ENCODE measurements around the gene IFNA10. TPM values are rescaled to one million over a fixed set of nuclear protein-coding genes. Genes with fewer than 3 reads are reported as not detected.
A peak's percentile ranks its signal among the peaks of the same experiment; 100 is the strongest.
"Not testable (repeated sequence)": the region's sequence is repeated elsewhere in the genome, so short reads cannot be mapped to it uniquely, and the experiment has no call there.

IFNA10 gene
- total RNA-seq (2014; rRNA removed; shearing (Covaris generic); ENCODE audit: low replicate concordance): not detected in 2 replicates

DNA sequence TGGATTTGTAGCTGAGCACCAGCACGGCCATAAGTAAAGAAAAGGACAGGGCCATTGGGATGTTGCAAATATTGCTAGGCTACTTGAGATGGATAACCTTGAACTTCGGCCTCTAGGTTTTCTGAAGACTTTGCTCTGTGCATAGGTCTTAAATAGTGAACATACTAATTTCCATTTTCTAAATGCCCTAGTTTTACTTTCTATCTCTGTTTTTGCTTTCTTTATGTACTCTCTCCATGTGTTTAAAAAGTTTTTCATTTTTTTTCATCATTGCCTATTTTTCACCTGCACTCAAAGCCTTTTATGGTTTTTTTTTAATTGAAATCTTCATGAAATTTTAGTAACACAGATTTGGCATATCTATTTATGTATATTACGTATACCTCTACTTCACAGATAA, at the start of gene IFNA10:
TSS of gene IFNA10 (minus strand) at position 101 of the 400 bp plus-strand sequence. CDS start at position 55, 46 bp downstream.
- in situ Hi-C loops (cut with HindIII; ENCODE audit: low pct_unique_long_range_greater_than_20kb, low sequenced_read_pairs); DNase-seq (ENCODE audit: low read depth): not testable (repeated sequence)

GRCh38 chr9:21255538-21256212, 48.7 kb upstream of the IFNA10 start:
- in situ Hi-C loops (cut with HindIII; ENCODE audit: low pct_unique_long_range_greater_than_20kb, low sequenced_read_pairs): no loop called here
- no peak for DNase-seq (ENCODE audit: low read depth)

- in situ Hi-C loops (cut with HindIII; ENCODE audit: low pct_unique_long_range_greater_than_20kb, low sequenced_read_pairs): no loop called here
- DNase-seq (ENCODE audit: low read depth): peak; percentile 19
Observed at GRCh38 chr9:21252721-21253547, 46.0 kb upstream of the IFNA10 start.

GRCh38 chr9:21251638-21252037, 44.7 kb upstream of the IFNA10 start:
- DNase-seq (ENCODE audit: low read depth): no peak
- in situ Hi-C loops (cut with HindIII; ENCODE audit: low pct_unique_long_range_greater_than_20kb, low sequenced_read_pairs): no loop called here

DNA sequence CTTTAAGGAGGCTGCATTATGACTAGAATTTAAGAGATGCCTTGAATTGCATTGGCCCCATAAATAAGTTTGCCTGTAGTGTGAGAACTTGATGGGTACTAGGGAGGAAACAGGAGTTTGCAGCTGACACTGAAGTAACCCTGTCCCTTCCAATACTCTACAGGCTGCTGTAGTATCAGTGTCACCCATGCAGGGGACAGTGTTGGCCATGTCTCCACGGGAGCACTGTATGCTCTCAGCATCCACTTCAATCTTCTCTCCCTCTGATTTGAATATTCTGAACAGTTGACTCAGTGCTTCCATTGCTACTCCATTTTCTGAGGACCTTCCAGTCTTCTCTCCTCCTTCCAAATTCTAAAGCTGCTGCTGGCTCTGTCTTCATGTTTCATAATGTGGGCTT, 44.2 kb upstream of the IFNA10 start:
- DNase-seq (ENCODE audit: low read depth): no peak
- in situ Hi-C loops (cut with HindIII; ENCODE audit: low pct_unique_long_range_greater_than_20kb, low sequenced_read_pairs): no loop called here

DNA sequence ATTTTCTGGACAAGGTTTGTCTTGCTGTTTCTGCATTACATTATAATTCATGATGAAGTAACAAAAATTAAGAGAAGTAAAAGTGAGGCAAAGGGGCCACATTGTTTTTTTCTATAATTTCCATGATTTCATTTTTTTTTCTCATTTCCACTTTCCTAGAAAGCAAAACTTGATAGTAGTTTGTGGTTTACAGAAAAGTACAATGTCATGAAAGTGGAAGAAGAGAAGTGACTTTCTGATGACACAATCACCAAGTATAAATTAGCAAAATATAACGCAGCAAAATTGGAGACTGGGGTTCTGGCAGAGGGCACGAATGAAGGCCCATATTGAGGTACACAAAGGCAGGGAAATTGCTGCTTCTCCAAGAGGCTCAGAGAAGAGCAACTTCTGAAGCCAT, 37.9 kb upstream of the IFNA10 start:
- in situ Hi-C loops (cut with HindIII; ENCODE audit: low pct_unique_long_range_greater_than_20kb, low sequenced_read_pairs): no loop called here
- DNase-seq (ENCODE audit: low read depth): no peak

- in situ Hi-C loops (cut with HindIII; ENCODE audit: low pct_unique_long_range_greater_than_20kb, low sequenced_read_pairs): no loop called here
- no peak for DNase-seq (ENCODE audit: low read depth)
Observed at GRCh38 chr9:21239911-21240310, 33.0 kb upstream of the IFNA10 start, which contains the start of gene IFNA14. TSS of gene IFNA14 (minus strand) at chr9:21240005. CDS start at chr9:21239935, 70 bp downstream.

- in situ Hi-C loops (cut with HindIII; ENCODE audit: low pct_unique_long_range_greater_than_20kb, low sequenced_read_pairs); DNase-seq (ENCODE audit: low read depth): not testable (repeated sequence)
Observed at GRCh38 chr9:21236360-21236714, 29.4 kb upstream of the IFNA10 start.

GRCh38 chr9:21235468-21236359, 28.8 kb upstream of the IFNA10 start:
- peak; percentile 19 for DNase-seq (ENCODE audit: low read depth)
- in situ Hi-C loops (cut with HindIII; ENCODE audit: low pct_unique_long_range_greater_than_20kb, low sequenced_read_pairs): not testable (repeated sequence)

- DNase-seq (ENCODE audit: low read depth): no peak
- in situ Hi-C loops (cut with HindIII; ENCODE audit: low pct_unique_long_range_greater_than_20kb, low sequenced_read_pairs): no loop called here
Observed at GRCh38 chr9:21234153-21234687, 27.3 kb upstream of the IFNA10 start.

- no peak for DNase-seq (ENCODE audit: low read depth)
- in situ Hi-C loops (cut with HindIII; ENCODE audit: low pct_unique_long_range_greater_than_20kb, low sequenced_read_pairs): no loop called here
Observed at GRCh38 chr9:21233258-21233657, 26.3 kb upstream of the IFNA10 start.

DNA sequence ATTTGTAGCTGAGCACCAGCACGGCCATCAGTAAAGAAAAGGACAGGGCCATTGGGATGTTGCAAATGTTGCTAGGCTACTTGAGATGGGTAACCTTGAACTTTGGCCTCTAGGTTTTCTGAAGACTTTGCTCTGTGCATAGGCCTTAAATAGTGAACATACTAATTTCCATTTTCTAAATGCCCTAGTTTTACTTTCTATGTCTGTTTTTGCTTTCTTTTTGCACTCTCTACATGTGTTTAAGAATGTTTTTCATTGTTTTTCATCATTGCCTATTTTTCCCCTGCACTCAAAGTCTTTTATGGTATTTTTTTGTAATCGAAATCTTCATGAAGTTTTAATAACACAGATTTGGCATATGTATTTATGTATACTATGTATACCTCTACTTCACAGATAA, 21.2 kb upstream of the IFNA10 start, which contains the start of gene IFNA17:
TSS of gene IFNA17 (minus strand) at position 101 of the 400 bp plus-strand sequence. CDS start at position 52, 49 bp downstream.
- in situ Hi-C loops (cut with HindIII; ENCODE audit: low pct_unique_long_range_greater_than_20kb, low sequenced_read_pairs): no loop called here
- no peak for DNase-seq (ENCODE audit: low read depth)

GRCh38 chr9:21217211-21217610, 10.3 kb upstream of the IFNA10 start, which contains the start of gene IFNA16:
TSS of gene IFNA16 (minus strand) at chr9:21217311. CDS start at chr9:21217305, 6 bp downstream.
- in situ Hi-C loops (cut with HindIII; ENCODE audit: low pct_unique_long_range_greater_than_20kb, low sequenced_read_pairs): not testable (repeated sequence)

GRCh38 chr9:21213411-21214326, 6.7 kb upstream of the IFNA10 start:
- peak; percentile 4 for DNase-seq (ENCODE audit: low read depth)
- in situ Hi-C loops (cut with HindIII; ENCODE audit: low pct_unique_long_range_greater_than_20kb, low sequenced_read_pairs): not testable (repeated sequence)

More at GRCh38 chr9:21217211-21217610, 10.3 kb upstream of the IFNA10 start, which contains the start of gene IFNA16:
- not testable (repeated sequence) for DNase-seq (ENCODE audit: low read depth)

GRCh38 chr9:21212160-21212559, 5.2 kb upstream of the IFNA10 start:
- in situ Hi-C loops (cut with HindIII; ENCODE audit: low pct_unique_long_range_greater_than_20kb, low sequenced_read_pairs); DNase-seq (ENCODE audit: low read depth): not testable (repeated sequence)

DNA sequence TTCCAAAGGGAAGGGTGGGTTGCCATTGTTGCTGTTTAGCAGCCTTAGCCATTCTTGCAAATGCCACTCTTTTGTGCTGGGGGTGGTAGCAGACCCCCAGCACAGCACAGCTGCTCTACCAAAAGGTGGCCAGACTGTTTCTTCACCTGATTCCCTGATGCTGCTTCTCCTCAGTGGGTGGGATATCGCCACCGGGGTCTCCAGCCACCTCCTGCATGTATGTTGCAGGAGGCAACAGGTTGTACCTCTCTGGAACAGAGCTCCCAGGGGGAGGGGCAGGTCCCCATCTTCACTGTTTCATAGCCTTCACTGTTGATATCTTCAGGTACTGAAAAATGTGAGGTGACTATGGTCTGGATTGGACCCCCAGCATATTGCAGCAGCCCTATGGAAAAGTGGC, 3.8 kb upstream of the IFNA10 start:
- in situ Hi-C loops (cut with HindIII; ENCODE audit: low pct_unique_long_range_greater_than_20kb, low sequenced_read_pairs); DNase-seq (ENCODE audit: low read depth): not testable (repeated sequence)

- in situ Hi-C loops (cut with HindIII; ENCODE audit: low pct_unique_long_range_greater_than_20kb, low sequenced_read_pairs): no loop called here
- no peak for DNase-seq (ENCODE audit: low read depth)
Observed at GRCh38 chr9:21210311-21210710, 3.4 kb upstream of the IFNA10 start.
